Retinal pigment epithelial cell (primary cell): ENCODE results near the gene GPC5.
"Not testable (repeated sequence)": the region's sequence is repeated elsewhere in the genome, so short reads cannot be mapped to it uniquely, and the experiment has no call there.

Source experiments
- DNase-seq: peaks from one replicate; pipeline ENCODE4 v3.0.0-alpha.2; 2010; ENCODE audit warnings: low read depth
- H3K4me3 ChIP-seq: 2 replicates; pipeline ENCODE4 v1.5.1; 2011; ENCODE audit warnings: mild to moderate bottlenecking, low read length, control low read depth, moderate library complexity
- TF ChIP-seq, protein P1 (sequence below): conservative IDR thresholded peaks from 2 replicates; pipeline ENCODE4 v1.5.1; 2011; ENCODE audit warnings: low read depth, low read length, control low read depth, inconsistent platforms

The GPC5 gene

DNA sequence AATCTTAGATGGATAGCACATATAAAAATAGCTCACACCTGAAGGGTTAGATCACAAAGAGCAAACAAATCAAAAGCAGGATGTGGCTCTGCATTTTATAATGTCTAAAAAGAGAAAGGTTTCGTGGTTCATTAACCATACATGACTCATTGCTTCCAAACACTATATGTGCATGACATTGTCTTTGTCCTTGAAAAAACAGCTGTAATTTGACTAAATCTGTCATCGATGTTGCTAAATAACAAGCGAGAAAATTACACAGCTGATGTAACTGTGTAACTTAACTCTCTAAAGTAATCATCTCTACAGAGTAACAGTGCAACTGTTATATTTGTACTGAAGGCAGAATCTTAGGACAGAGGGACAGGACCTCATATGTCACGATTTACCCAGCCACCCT is 1445.1 kb downstream of the GPC5 start:
- H3K4me3 ChIP-seq: no peak overlapping the region
- TF ChIP-seq, protein P1, sequence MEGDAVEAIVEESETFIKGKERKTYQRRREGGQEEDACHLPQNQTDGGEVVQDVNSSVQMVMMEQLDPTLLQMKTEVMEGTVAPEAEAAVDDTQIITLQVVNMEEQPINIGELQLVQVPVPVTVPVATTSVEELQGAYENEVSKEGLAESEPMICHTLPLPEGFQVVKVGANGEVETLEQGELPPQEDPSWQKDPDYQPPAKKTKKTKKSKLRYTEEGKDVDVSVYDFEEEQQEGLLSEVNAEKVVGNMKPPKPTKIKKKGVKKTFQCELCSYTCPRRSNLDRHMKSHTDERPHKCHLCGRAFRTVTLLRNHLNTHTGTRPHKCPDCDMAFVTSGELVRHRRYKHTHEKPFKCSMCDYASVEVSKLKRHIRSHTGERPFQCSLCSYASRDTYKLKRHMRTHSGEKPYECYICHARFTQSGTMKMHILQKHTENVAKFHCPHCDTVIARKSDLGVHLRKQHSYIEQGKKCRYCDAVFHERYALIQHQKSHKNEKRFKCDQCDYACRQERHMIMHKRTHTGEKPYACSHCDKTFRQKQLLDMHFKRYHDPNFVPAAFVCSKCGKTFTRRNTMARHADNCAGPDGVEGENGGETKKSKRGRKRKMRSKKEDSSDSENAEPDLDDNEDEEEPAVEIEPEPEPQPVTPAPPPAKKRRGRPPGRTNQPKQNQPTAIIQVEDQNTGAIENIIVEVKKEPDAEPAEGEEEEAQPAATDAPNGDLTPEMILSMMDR: no peak
- no peak for DNase-seq

DNA sequence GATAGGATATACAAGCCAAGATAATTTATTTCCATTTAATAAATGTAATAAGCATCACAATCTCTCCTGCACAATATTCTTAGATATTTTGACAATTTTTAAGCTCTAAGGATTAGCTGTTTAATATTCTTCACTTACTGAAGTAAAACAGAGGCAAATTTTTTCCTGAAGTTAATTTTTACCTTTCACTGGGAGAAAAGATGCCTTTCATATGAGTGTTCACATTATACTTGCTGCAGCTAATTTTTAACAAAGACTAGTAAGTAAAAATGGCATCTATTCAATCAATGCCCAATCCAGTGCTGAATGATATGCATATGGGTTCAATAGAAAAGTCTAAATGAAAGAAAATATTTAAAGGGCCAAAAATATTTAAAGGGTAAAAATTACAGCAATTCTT is 1451.0 kb downstream of the GPC5 start:
- H3K4me3 ChIP-seq: no peak overlapping the region
- DNase-seq: no peak
- TF ChIP-seq, protein P1: no peak

DNA sequence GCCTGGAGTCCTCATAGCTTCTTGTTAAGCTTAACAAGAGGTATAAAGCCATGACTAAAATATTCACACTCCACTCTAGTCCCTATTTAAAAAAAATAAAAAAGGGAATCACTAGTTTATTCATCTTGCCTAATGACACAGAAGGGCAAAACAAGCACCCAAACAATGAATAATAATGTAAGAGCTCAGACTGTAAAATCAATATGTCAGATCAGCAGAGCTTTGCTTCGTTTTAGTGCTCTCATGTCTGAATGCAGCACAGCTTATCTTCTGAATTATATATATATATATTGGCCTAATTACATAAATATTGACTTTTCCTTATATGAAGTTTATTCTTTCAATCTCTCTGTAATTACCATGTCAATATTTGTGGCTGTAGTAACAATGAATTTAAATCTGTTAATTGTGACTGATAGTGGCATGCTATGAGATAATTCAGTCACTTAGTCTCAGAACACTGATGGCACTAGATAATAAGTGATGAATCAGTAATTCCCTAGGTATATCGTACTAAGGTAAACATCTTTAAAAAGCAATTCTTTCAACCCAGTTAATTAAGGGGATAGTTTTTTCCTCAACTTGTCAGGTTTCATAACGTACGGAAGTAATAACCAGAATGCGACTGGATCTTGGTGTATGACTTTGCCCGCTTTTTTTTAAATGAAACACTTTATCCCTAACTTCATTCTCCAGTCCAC is 1466.3 kb downstream of the GPC5 start:
- TF ChIP-seq, protein P1: no peak

DNA sequence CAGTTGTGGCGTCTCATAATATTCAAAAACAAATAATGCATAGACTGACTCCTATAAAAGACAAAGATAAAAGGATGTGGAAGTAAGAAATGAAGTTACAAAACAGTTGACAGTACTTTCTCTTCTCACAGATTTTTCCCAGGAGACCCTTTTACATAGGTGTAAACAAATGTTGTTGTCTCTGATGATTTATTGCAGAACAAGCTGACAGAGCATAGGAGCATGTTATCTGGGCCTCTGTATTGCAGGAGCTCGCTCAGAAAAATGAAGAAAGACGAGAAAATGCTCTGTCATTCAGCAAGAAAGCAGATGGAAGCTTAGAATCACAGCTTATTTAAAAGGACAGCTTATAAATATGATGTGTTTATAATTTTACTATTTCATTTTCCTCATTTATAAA is 1474.6 kb downstream of the GPC5 start:
- TF ChIP-seq, protein P1: no peak
- H3K4me3 ChIP-seq: no peak overlapping the region
- no peak for DNase-seq

More for the DNA sequence above, 1466.3 kb downstream of the GPC5 start:
- DNase-seq: no peak
- H3K4me3 ChIP-seq: no peak overlapping the region

DNA sequence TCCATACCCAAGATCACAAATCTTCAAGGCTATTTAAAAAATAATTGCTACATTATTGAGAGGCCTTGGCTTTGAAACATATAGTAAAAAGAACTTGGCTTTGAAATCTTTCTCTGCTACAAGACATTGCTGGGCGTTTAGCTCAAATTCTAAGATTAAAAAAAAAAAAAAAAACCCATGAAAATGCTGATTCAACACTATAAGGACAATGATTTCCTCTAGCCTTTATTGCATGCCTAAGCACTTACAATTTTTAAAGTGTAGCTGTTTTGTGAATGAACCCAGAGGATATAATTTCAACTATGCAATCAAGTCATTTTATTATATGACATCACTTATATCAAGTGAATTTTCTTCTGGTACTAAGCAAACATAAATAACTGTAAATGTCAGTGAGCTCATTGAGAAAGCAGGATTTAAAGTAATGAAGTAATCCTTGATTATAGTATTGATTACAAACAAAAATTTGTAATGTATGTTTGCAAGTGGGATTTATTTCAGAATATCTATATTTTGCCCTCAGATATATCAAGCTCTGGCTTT is 1488.2 kb downstream of the GPC5 start:
- TF ChIP-seq, protein P1: no peak
- DNase-seq: no peak
- H3K4me3 ChIP-seq: no peak overlapping the region

DNA sequence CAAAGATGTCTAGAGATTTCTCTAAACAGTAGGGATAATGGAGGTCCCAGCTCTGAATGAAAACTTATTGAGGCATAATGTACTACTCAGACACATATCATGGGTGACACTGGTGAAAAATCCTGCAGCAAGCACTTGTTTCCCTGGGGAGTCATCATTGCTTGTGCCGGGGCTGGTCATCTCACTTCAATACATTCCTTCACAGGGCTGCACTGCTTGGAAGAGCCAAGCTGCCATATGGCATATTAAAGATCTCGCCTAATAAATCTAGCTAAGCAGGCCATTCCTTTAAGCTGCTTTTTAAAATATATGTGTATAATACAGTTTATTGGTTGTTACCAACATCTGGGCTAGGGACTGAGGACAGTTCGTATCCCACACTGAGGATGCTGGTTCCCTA is 1496.0 kb downstream of the GPC5 start:
- H3K4me3 ChIP-seq: no peak overlapping the region
- DNase-seq: no peak
- TF ChIP-seq, protein P1: no peak

DNA sequence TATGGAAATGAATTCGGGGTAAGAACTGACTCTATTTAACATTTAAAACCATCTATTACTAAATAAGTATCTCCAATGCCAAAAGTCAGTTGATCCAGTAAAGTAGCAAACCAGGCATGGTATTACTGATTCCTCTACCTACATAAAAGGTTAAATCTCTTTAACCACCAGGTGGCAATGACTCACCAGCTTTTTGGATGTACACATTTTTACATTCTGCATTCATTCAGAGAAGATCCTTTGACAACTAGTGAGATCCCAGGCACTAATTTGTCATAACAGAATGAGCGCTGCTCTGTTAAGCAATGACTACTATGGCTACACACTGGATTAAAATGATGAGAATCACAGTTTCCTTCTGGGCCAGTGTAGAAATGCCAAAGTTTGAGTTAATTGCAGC is 1498.4 kb downstream of the GPC5 start:
- DNase-seq: peak; percentile 22

DNA sequence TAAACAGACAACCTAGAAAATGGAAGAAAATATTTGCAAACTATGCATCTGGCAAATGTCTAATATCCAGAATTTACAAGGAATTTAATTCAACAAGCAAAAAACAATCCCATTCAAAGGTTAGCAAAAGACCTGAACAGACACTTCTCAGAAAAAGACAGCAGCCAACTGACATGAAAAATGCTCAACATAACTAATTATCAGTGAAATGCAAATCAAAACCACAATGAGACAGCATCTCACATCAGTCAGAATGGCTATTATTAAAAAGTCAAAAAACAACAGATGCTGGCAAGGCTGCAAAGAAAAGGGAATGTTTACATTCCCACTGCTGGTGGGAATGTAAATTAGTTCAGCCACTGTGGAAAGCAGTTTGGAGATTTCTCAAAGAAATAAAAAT is 1500.5 kb downstream of the GPC5 start:
- not testable (repeated sequence) for DNase-seq, H3K4me3 ChIP-seq

More for the DNA sequence above, 1498.4 kb downstream of the GPC5 start:
- TF ChIP-seq, protein P1: peak; percentile 35
- H3K4me3 ChIP-seq: no peak overlapping the region
